ENCODE data around the gene TEX36.

DNA sequence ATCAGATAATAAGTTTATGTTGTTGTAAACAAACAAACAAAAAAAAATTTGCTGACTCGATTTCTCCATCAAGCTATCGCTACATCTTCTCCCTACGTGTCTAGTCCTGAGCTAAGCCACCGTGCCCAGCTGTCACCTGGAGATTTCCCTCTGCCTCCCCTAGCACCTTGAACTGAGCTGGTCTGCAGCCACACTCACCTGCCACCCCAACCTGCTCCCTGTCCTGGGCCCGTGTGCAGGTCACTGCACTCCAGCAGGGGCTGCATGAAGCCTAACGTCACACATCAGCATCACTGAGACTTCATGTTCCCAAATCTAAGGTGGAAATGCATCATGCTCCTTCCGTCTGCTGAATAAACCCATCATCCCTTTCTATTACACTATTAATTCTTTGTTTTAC is 44.4 kb downstream of the TEX36 start:
- TF ChIP-seq CTCF (IDR thresholded peaks at IDR 0.05; ENCODE audit: insufficient read depth, low read length), result no peak
- TF ChIP-seq POLR2AphosphoS5 (IDR thresholded peaks at IDR 0.05; ENCODE audit: low read depth), result no peak
- TF ChIP-seq REST (IDR thresholded peaks at IDR 0.05; ENCODE audit: insufficient replicate concordance, low read depth), result no peak
- TF ChIP-seq GABPA (IDR thresholded peaks at IDR 0.05; ENCODE audit: low read depth), result no peak
- no peak for TF ChIP-seq SPI1 (IDR thresholded peaks at IDR 0.05; ENCODE audit: borderline replicate concordance, low read depth)
